Left renal cortex interstitium (tissue), 4 donors: ENCODE results near the gene ATP2C2. TPM values are rescaled to one million over a fixed set of nuclear protein-coding genes. Genes with fewer than 3 reads are reported as not detected.
"Not testable (repeated sequence)": the region's sequence is repeated elsewhere in the genome, so short reads cannot be mapped to it uniquely, and the experiment has no call there.

Experiments
- DNase-seq, 4 donors: peaks; one replicate each; pipeline ENCODE4 v3.0.0-alpha.2; 2013; ENCODE audit warnings: low read depth in 4 of 4, low spot score in 2 of 4, missing footprints in 1 of 4
- polyA plus RNA-seq, 4 donors: library from polyadenylated mRNA; unstranded; fragments of 120-200 nt; gene quantifications; one replicate each; pipeline ENCODE4 v1.2.1, GENCODE V29; 2013; ENCODE audit not compliant: insufficient read length in 4 of 4

Gene ATP2C2
- polyA plus RNA-seq, 4 donors, result 0.62 to 2.2 (median 1.1) TPM

GRCh38 chr16:84414789-84415326, 46.5 kb downstream of the ATP2C2 start:
- DNase-seq, result no peak

- no peak for DNase-seq
Measured at GRCh38 chr16:84416407-84417321, 48.3 kb downstream of the ATP2C2 start.

DNA sequence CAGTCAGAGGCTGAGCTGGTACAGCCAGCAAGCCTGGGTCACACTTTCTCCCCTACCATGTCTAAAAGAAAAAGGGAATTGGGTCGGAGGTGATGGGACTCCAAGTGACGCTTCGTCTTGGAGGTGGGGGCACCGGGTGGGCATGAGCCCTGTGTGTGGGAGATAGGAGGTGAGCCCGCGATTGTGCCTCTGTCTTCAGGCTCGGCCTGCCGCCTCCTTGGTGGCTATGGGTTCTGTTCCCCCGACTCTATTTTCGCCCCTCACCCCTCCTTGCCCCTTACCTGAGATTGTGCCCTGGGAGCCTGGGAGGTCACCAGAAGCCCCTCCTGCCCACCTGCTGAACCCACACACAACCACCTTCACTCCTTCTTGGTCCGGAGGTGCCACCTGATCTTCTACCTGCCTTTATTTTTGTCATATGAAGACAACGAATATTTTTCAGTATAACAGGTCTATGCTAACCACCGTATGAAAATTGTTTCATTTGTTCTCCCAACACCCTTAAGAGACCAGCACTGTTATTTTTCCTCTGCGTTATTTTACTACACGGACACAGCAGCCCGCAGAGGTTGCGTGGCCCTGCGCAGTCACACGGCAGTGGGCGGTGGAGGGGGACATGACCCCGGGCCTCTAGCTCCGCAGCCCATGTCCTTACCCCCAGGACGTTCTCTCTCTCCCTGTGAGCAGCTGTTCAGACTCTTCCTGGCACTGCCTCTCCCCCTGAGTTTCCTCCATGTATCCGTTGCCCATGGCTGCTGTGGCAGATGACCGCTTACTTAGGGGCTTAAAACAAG, 49.9 kb downstream of the ATP2C2 start:
- DNase-seq, result no peak

GRCh38 chr16:84419730-84420129, 51.4 kb downstream of the ATP2C2 start:
- no peak for DNase-seq

DNA sequence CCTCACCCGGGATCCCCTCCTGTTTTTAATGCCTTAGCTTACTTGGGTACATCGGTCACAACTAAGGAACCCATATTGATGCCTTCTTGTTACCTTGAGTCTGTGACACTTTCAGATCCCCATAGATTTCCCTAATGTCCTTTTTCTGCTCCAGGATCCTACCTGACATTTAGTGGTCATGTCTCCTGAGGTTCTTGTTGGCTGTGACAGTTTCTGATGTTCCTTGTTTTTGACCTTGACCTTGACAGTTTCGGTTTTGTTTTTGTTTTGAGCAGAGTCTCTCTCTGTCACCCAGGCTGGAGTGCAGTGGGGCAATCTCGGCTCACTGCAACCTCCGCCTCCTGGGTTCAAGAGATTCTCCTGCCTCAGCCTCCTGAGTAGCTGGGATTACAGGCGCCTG, 52.2 kb downstream of the ATP2C2 start:
- not testable (repeated sequence) for DNase-seq

DNA sequence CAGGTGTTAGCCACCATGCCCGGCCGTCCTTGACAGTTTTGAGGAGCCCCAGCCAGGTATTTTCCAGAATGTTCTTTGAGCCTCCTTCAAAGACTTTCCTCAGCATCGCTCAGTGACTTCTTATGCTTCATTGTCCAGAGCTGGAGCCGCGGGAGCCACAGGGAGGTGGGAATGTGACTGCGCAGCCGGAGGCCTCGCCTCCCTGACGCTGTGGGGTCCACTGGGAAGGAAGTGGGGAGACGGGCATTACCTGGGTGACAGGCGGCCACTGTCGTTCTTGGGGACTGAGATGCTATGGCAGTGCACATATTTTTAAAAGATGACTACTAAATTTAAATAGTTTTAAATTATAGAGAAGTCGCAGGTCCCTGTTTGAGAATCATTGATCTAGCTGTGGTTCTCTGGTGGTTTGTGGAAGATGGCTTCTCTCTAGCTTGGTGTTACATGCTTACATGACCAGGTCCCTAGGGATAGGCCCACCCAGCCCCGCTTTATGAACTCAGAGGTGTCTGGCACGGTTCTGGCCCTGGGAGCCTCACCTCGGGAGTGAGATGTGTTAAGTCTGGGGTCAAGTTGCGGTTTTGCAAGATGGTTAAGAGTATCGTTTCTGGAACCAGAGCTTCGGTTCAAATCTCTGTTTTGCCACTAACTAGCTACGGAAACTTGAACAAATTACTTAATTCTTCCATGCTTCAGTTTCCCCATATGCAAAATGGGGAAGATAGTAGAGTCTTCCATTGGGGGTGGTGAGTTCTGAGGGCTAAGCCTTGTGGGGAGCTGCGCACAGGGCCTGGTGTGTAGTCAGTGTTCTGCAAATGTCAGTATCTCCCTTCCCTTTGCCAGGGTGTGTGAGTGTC, 53.0 kb downstream of the ATP2C2 start:
- DNase-seq, result no peak

DNA sequence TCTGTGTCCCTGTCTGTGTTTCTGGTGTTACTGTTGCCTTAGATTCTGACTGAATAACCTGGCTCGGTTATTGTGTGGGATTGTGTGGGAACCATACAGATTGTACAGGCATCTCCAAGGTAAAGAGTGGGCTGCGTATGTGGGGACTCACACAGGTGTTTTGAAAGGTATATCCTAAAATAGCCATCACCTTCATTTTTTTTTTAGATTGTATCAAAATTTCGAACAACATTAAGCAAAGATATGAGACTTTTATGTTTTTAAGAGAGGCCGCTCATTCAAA, 53.5 kb downstream of the ATP2C2 start:
- no peak for DNase-seq

DNA sequence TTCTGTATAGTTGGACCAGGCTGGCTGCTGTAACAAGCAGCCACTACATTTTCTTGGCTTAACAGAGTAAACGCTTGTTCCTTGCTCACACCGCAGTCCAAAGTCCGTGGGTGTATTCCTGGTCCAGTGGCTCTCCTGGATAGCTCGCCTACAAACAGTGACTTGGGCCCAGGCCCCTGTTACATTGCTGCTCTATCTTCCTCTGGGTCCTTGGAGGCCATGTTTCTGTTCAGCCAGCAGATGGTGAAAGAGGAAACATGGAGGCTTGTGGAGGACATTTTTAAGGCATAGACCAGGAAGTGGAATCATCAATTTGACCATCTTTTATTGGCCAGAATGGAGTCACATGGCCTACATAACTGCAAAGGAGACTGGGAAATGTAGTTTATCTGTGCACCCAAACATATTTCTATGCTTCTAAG, 55.1 kb downstream of the ATP2C2 start:
- DNase-seq, result no peak

GRCh38 chr16:84425696-84426095, 57.4 kb downstream of the ATP2C2 start:
- DNase-seq, result no peak

DNA sequence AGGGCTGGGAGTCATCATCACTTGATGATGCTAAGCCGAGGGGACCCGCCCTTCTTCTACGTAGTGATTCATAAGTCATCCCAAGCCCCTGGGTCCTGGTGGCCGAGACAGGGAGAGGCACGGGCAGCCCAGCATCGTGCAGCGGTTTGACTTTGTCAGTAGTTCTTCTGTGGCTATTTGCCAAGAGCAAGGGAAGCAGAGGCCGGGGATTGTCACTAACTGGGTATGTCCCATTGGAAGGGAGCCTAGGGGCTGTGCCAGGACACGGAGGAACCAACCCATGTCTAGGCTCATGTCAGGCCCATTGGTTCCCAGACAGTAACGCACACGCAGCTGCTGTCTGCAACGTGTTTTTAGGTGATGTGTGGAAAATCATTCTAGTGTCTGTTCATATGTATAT, 58.5 kb downstream of the ATP2C2 start:
- DNase-seq, result no peak

GRCh38 chr16:84427553-84427952, 59.2 kb downstream of the ATP2C2 start:
- no peak for DNase-seq

DNA sequence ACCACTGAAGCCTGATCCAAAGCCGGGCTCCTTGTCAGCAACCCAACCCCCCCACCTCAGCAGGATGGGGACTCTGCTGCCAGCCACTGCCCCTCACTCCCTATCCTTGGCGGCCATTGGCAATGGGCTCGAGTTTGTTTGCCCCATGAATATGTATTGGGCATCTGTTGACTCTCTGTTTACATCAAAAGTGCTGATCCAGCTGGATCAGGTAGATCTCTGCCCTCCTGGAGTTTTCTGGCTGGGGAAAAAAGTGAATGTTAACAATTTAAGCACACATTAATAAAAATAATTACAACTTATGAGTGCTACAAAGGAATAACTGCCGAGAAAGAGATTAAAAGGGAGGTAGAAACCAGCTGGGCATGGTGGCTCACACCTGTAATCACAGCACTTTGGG, 62.5 kb downstream of the ATP2C2 start:
- no peak for DNase-seq

DNA sequence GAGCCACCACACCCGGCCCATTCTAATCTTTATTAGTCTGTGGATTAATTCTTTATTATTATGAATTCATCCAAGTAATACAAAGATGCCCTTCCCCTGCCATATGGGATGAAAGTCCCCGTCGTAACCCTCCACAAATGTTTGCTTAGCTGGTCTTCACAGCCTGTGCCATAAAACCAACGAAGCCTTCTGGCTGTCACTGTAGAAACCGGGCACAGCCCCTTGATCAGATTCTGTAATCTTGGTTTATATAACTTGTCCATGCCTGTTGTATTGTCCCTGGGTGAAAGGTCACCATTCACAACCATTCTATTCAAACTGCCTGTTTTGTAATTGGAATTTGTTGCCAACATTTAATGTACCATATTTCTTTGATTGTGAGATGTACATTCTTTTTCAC, 66.5 kb downstream of the ATP2C2 start:
- DNase-seq, result no peak

- no peak for DNase-seq
Measured at GRCh38 chr16:84436196-84436595, 67.9 kb downstream of the ATP2C2 start.

GRCh38 chr16:84438971-84439696, 70.8 kb downstream of the ATP2C2 start:
- no peak for DNase-seq

DNA sequence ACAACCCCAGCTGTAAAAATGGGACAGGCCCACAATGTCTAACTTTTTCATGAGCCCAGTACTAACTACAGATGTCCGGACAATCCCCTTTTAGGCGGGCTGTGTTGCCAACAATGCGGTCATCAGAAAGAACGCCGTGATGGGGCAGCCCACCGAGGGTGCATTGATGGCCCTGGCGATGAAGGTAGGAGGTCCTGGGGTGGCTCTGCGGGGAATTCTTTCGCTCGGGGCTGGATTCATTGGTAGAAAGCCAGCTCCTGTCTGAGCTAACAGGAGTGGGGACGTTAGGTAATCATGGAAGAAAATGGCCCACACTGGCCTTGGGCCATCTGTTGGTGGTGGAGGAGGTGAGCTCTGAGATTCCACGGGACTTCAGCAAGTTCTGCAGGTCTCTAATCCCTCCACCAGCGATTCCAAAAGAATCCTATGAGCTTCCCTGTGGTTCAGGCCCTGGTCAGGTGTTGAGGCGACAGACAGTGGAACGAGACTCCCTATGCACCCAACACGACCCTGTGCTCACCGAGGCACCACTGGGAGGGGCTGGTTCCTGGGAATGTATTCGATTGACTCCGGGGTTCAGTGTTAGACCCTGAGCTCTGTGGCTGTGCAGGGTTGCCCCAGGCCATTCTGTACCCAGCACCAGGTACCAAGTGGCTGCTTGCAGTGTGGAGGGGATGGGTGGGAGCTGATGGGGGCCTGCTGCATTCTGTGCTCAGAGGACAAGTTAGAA, 74.2 kb downstream of the ATP2C2 start:
- DNase-seq, result no peak

DNA sequence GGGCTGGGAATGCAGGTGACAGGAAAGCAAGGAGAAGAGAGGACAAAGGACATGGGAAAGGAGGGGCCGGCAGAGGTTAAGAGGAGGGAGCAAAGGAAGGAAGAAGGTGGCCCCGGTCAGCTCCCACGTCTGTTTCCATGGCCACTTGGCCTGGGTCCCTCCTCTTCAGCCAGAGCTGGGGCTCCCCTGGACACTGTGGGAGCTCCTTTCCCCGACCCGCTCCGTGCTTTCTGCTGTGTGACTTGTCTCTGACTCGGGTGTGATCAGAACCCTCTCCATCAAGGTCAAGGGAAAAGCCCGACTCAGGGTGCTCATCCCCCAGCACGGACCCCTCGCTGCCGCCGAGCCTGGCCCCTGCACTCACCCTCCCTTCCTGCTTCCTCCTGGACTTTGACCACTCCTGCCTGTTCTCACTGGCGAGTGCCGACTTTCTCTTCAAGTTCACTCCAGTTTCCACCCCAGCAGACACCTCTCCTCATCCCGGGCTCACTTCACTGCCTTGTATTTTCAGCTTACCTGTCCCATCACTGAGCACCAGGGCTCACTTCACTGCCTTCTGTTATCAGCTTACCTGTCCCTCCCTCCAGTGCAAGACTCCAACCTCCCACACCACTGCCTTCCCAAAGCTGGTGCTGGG, 74.9 kb downstream of the ATP2C2 start:
- DNase-seq, result no peak

DNA sequence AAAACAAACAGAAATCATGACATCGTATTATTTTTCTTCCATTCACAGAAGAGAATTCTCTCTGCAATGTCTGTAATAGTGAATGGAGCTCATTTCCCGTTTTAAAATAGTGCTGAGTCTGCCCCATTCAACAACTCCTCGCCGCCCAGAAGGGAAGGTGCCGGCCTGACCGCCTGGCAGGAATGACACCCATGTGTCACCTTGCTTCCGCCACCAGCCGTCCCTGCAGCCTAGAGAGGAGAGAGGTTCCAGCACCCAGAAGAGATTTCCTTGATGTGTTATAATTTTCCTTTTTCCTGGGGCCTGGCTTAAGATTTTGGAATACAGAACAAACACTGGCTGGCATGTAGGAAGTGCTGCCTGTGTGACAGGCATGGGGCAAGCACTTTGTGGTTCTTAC, 76.1 kb downstream of the ATP2C2 start:
- DNase-seq, result no peak

GRCh38 chr16:84446084-84446483, 77.7 kb downstream of the ATP2C2 start:
- no peak for DNase-seq
